Activated CD4-positive, alpha-beta memory T cell treated with anti-CD3 and anti-CD28 coated beads for 36 hours (primary cell): ENCODE data around the gene TECR. TPM values are rescaled to one million over a fixed set of nuclear protein-coding genes. Genes with fewer than 3 reads are reported as not detected.
"Not testable (repeated sequence)": the region's sequence is repeated elsewhere in the genome, so short reads cannot be mapped to it uniquely, and the experiment has no call there.

Source experiments
- CTCF ChIA-PET: fragments of 350-600 bp; sonication (Branson Sonifier 250); formaldehyde crosslinking; loops from one replicate; lab custom pipeline; 2021; ENCODE audit warnings: antibody characterized with exemption, inconsistent platforms; lab: Charles Lee
- POLR2A ChIA-PET: fragments of 350-600 bp; sonication (Branson Sonifier 250); formaldehyde crosslinking; loops from one replicate; lab custom pipeline; 2021; ENCODE audit warnings: antibody characterized with exemption; lab: Charles Lee
- DNase-seq: peaks from one replicate; pipeline ENCODE4 v3.0.0-alpha.2; 2020
- H3K27ac Mint-ChIP-seq: one replicate; pipeline ENCODE4 v1.8.0; 2021; ENCODE audit warnings: mixed read lengths
- H3K27me3 Mint-ChIP-seq: one replicate; pipeline ENCODE4 v1.8.0; 2021; ENCODE audit warnings: mixed read lengths
- H3K36me3 Mint-ChIP-seq: one replicate; pipeline ENCODE4 v1.8.0; 2021; ENCODE audit warnings: mixed read lengths
- H3K4me1 Mint-ChIP-seq: one replicate; pipeline ENCODE4 v1.8.0; 2021; ENCODE audit warnings: low read depth, mixed read lengths
- H3K4me3 Mint-ChIP-seq: one replicate; pipeline ENCODE4 v1.8.0; 2021; ENCODE audit warnings: mild to moderate bottlenecking, mixed read lengths
- H3K9me3 Mint-ChIP-seq: one replicate; pipeline ENCODE4 v1.8.0; 2021; ENCODE audit warnings: mixed read lengths
- intact Hi-C: fragments of 100-400 bp; cut with micrococcal nuclease; formaldehyde crosslinking; loops from one replicate; pipeline ENCODE4 v1.15.1; 2023
- total RNA-seq, 2 experiments: library from RNA; stranded (reverse); gene quantifications; one replicate each; pipeline ENCODE4 v1.2.3, GENCODE V29; 2021

The TECR gene
- total RNA-seq, 2 experiments from 2014 or later, result 120 TPM

DNA sequence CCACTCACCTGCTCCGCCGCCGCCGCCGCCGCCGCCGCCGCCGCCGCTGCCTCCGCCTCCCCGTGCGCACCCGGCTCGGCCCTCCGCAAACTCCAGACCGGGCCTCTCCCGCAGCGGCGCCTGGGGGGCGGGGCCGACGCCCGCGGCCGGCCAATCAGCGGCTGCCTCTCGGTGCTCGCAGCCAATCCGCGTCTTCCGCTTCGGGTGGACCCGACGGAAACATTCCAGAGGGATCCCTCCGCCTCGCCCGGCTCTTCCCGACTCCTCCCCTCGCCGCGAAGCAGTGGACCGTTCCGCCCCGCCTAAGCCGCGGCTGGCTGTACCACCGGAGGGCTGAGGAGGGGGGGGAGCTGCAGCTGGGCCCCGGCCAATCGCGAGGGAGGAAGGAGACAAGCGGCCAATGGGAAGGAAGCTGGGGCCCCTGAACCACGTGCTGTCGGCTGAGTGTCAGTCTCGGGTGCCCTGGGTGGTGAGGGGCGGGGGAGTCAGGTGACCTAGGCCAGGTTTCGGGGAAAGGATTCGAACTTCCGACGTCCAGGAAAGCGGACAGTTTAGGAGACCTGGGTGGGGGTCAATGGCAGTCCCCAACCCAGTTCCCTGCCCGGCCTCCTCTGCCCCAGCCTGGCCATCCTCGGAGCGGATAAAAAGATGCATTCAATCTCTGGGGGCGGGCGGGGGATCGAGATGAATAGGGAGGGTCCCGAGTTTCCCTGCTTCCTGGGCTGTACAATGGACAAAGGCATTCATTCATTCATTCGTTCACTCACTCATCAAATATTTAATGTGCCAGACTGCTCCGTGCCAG lies 33.2 kb upstream of the TECR start, which contains the start of gene GIPC1:
GIPC1 (minus strand) TSS at position 99 of the 805 bp plus-strand sequence. CDS start 13,151 bp downstream, outside the sequence.
- no peaks in the 10 kb centered on the region for H3K27me3 Mint-ChIP-seq
- peaks cover 3% of the 10 kb centered on the region for H3K36me3 Mint-ChIP-seq
- intact Hi-C loops, result no loop called here
- peaks cover 17% of the 10 kb centered on the region for H3K4me1 Mint-ChIP-seq
- H3K4me3 Mint-ChIP-seq, result peak within 1 kb of the TSS; percentile 78
- peak; percentile 89 for DNase-seq
- ChIA-PET CTCF (interaction anchor here (1.2 to 4.7 kb wide), 5 partner anchors 9 to 359 kb away, joined by 3 to 35 read pairs (median 7); partner anchors contain the start of gene ASF1B), POLR2A (interaction anchor here (0.6 to 3.3 kb wide), 5 partner anchors 11 to 861 kb away, joined by 3 to 18 read pairs (median 4); partner anchors contain the start of gene DNAJB1)
- H3K9me3 Mint-ChIP-seq, result no peaks in the 10 kb centered on the region
- peak within 1 kb of the TSS; percentile 66 for H3K27ac Mint-ChIP-seq

GRCh38 chr19:14496834-14497227 lies 32.6 kb upstream of the TECR start:
- Mint-ChIP-seq H3K9me3 (no peaks in the 10 kb centered on the region), H3K4me1 (peaks cover 17% of the 10 kb centered on the region), H3K27ac (no peak overlapping the region), H3K27me3 (no peaks in the 10 kb centered on the region), H3K36me3 (no peaks in the 10 kb centered on the region), H3K4me3 (peak overlapping the region; percentile 75)
- intact Hi-C loops, result no loop called here
- no peak for DNase-seq
- POLR2A ChIA-PET, result interaction anchor here (0.6 to 3.3 kb wide), 3 partner anchors 10 to 861 kb away, joined by 3 to 18 read pairs (median 9); partner anchors contain the start of gene DNAJB1
- CTCF ChIA-PET, result interaction anchor here (1.7 to 4.7 kb wide), 4 partner anchors 9 to 360 kb away, joined by 7 to 35 read pairs (median 16); partner anchors contain the start of gene ASF1B

DNA sequence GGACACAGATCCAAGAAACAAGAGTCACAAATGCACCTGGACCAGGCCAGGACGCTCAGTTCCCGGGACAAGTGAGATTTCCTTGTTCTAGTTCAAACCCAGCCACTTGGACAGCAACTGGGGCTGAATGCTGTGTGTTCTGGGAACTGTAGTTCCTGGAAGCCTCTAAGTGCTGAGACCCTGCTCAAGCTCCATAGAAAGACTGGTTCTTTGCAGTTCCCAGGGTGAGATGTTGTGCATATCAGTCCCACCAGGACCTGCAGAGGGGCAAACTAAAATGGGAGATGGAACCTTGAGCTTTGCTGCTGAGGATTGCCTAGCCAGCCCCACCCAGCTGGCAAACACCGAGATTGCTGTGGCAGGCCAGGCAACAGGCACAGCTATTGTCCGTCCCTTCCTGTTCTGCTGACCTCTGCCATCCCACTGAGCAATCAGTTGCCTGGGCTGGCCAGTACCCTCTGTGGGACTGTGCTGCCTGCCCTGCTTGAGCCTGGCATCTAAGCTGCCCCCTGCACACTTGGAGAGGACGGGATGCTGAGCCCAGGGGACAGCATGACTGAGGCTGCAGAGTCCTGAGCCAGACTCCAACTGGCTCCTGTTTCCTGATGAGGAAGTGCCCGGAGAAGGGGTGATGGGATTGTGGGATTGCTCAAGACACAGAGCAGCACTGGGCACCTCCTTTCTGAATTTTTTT lies 32.0 kb upstream of the TECR start:
- Mint-ChIP-seq H3K4me1 (peaks cover 17% of the 10 kb centered on the region), H3K36me3 (no peaks in the 10 kb centered on the region), H3K27ac (no peak overlapping the region), H3K4me3 (peak overlapping the region; percentile 75), H3K27me3 (no peaks in the 10 kb centered on the region), H3K9me3 (no peaks in the 10 kb centered on the region)
- ChIA-PET POLR2A (interaction anchor here (2.4 to 3.3 kb wide), 2 partner anchors 9 to 21 kb away, joined by 9 to 18 read pairs; partner anchors contain the start of gene DNAJB1), CTCF (interaction anchor here (4.7 kb wide), 1 partner anchor 8 kb away, joined by 35 read pairs; no protein-coding TSS in a partner anchor)
- no peak for DNase-seq
- intact Hi-C loops, result no loop called here

GRCh38 chr19:14502334-14503092 lies 26.9 kb upstream of the TECR start:
- CTCF ChIA-PET, result interaction anchor here (0.7 to 1.1 kb wide), 3 partner anchors 22 to 366 kb away, joined by 3 to 6 read pairs (median 4); partner anchors contain the start of genes ASF1B and PTGER1
- H3K9me3 Mint-ChIP-seq, result no peaks in the 10 kb centered on the region
- DNase-seq, result no peak
- intact Hi-C loops, result no loop called here
- no peaks in the 10 kb centered on the region for H3K36me3 Mint-ChIP-seq
- H3K4me3 Mint-ChIP-seq, result no peak overlapping the region
- H3K27ac Mint-ChIP-seq, result no peak overlapping the region
- H3K27me3 Mint-ChIP-seq, result no peaks in the 10 kb centered on the region
- H3K4me1 Mint-ChIP-seq, result peaks cover 26% of the 10 kb centered on the region
- POLR2A ChIA-PET, result no interaction called here

DNA sequence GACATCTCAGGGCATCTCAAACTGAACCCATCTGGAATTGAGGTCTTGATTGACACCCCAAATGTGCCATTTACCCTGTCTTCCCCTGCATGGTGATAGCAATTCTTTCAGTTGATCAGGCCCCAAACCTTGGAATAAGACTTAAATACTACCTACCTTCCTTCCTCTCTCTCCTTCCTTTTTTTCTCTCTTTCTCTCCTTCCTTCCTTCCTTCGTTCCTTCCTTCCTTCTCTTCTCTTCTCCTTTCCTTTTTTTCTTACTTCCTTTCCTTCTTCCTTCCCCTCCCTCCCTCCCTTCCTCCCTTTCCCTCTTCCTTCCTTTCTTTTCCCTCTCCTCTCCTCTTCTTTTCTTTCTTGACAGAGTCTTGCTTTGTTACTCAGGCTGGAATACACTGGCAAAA lies 26.1 kb upstream of the TECR start:
- Mint-ChIP-seq H3K27me3 (no peaks in the 10 kb centered on the region), H3K4me3 (no peak overlapping the region), H3K36me3 (no peaks in the 10 kb centered on the region), H3K27ac (no peak overlapping the region), H3K9me3 (no peaks in the 10 kb centered on the region), H3K4me1 (peaks cover 33% of the 10 kb centered on the region)
- DNase-seq, result no peak
- intact Hi-C loops, result no loop called here
- ChIA-PET CTCF (interaction anchor here (0.6 to 4.4 kb wide), 6 partner anchors 16 to 1691 kb away, joined by 3 to 20 read pairs (median 5); partner anchors contain the start of gene NDUFB7), POLR2A (interaction anchor here (0.6 to 3.1 kb wide), 2 partner anchors 15 to 499 kb away, joined by 3 to 17 read pairs; partner anchors contain the start of gene DNAJB1)

DNA sequence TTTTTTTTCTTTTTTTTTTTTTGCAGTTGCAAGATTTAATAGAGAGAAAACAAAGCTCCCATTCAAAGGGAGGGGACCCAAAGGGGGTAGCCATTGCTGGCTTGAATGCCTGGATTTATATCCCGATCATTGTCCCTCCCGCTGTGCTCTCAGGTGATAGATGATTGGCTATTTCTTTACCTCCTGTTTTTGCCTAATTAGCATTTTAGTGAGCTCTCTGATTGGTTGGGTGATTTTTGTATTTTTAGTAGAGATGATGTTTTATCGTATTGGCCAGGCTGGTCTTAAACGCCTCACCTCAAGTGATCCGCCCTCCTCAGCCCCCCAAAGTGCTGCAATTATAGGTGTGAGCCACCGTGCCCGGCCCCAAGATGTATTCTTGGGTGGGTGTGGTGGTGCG lies 24.8 kb upstream of the TECR start:
- intact Hi-C loops, DNase-seq, H3K4me3 Mint-ChIP-seq, H3K27ac Mint-ChIP-seq, H3K36me3 Mint-ChIP-seq, H3K27me3 Mint-ChIP-seq, H3K9me3 Mint-ChIP-seq: not testable (repeated sequence)
- POLR2A ChIA-PET, result interaction anchor here (0.6 to 3.1 kb wide), 2 partner anchors 13 to 38 kb away, joined by 3 to 17 read pairs; partner anchors contain the start of gene DNAJB1
- CTCF ChIA-PET, result interaction anchor here (0.6 to 4.4 kb wide), 10 partner anchors 8 to 132 kb away, joined by 3 to 35 read pairs (median 4); partner anchors contain the start of genes DNAJB1 and GIPC1
- peaks cover 35% of the 10 kb centered on the region for H3K4me1 Mint-ChIP-seq

GRCh38 chr19:14505488-14506239 lies 23.7 kb upstream of the TECR start:
- no peaks in the 10 kb centered on the region for H3K27me3 Mint-ChIP-seq
- H3K4me3 Mint-ChIP-seq, result no peak overlapping the region
- ChIA-PET CTCF (interaction anchor here (0.6 to 4.4 kb wide), 10 partner anchors 8 to 50 kb away, joined by 3 to 35 read pairs (median 4); partner anchors contain the start of genes DNAJB1 and GIPC1), POLR2A (interaction anchor here (0.6 to 3.1 kb wide), 3 partner anchors 9 to 481 kb away, joined by 3 to 17 read pairs (median 9); partner anchors contain the start of genes DNAJB1 and GIPC1)
- H3K27ac Mint-ChIP-seq, result peak overlapping the region; percentile 74
- intact Hi-C loops, result no loop called here
- peaks cover 39% of the 10 kb centered on the region for H3K4me1 Mint-ChIP-seq
- H3K36me3 Mint-ChIP-seq, result no peaks in the 10 kb centered on the region
- H3K9me3 Mint-ChIP-seq, result no peaks in the 10 kb centered on the region
- peak; percentile 85 for DNase-seq

DNA sequence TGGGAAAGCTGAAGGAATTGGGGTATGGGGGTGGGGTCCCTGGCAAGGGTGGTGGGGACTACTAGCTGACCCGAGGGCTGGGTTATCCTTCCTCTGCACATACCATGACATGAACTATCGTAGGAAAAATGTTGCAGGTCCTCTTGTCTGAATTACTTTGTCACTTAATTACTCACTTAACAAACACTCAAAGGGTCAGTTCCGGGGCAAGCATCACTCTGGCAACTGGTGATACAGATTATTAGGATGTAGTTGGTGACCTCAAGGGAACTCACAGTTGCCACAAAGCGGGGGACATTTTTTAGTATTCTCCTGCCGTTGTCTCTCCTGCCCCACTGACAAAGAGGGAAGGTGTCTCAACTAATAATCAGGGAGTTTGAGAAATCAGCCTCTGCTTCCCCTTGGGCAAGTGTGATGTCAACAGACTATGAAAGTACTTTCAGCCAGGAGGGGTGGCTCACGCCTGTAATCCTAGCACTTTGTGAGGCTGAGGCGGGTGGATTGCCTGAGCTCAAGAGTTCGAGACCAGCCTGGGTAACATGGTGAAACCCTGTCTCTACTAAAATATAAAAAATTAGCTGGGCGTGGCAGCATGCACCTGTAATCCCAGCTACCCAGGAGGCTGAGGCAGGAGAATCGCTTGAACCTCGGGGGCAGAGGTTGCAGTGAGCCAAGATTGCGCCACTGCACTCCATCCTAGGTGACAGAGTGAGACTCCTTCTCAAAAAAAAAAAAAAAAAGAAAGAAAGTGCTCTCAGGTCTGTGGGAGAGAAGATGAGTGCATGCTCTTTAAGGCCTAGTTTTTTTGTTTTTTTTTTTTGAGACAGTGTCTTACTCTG lies 21.5 kb upstream of the TECR start:
- ChIA-PET POLR2A (interaction anchor here (1.8 to 2.1 kb wide), 2 partner anchors 10 to 12 kb away, joined by 9 to 16 read pairs; partner anchors contain the start of genes DNAJB1 and GIPC1), CTCF (interaction anchor here (3.7 to 4.4 kb wide), 3 partner anchors 9 to 48 kb away, joined by 20 to 35 read pairs (median 21); partner anchors contain the start of genes DNAJB1 and GIPC1)
- no peaks in the 10 kb centered on the region for H3K9me3 Mint-ChIP-seq
- peak overlapping the region; percentile 34 for H3K4me3 Mint-ChIP-seq
- no peak for DNase-seq
- H3K36me3 Mint-ChIP-seq, result no peaks in the 10 kb centered on the region
- peaks cover 47% of the 10 kb centered on the region for H3K4me1 Mint-ChIP-seq
- no peaks in the 10 kb centered on the region for H3K27me3 Mint-ChIP-seq
- intact Hi-C loops, result loop anchor here (1.0 kb wide), 1 partner anchor 10 kb away; the partner anchor contains the start of gene DNAJB1
- H3K27ac Mint-ChIP-seq, result peak overlapping the region; percentile 72

- intact Hi-C loops, result no loop called here
- Mint-ChIP-seq H3K36me3 (peaks cover 14% of the 10 kb centered on the region), H3K4me1 (peaks cover 50% of the 10 kb centered on the region), H3K27me3 (no peaks in the 10 kb centered on the region), H3K9me3 (no peaks in the 10 kb centered on the region), H3K27ac (peak overlapping the region; percentile 77), H3K4me3 (no peak overlapping the region)
- POLR2A ChIA-PET, result interaction anchor here (0.5 kb wide), 1 partner anchor 582 kb away, joined by 4 read pairs; no protein-coding TSS in a partner anchor
- DNase-seq, result peak; percentile 59
- CTCF ChIA-PET, result interaction anchor here (0.7 kb wide), 1 partner anchor 70 kb away, joined by 3 read pairs; no protein-coding TSS in a partner anchor
Measured at GRCh38 chr19:14510311-14511228, 18.8 kb upstream of the TECR start.
